Measurements from ENCODE around the gene SH2B2.

GRCh38 chr7:102320181-102320580 lies 33.5 kb downstream of the SH2B2 start:
- TF ChIP-seq POLR2AphosphoS5 (IDR thresholded peaks at IDR 0.05; ENCODE audit: borderline replicate concordance, low read depth, low read length) (no peak), EZH2 (IDR thresholded peaks at IDR 0.05) (no peak)

All from SK-N-MC (cell line).